ENCODE measurements around the gene PRCC. TPM values are rescaled to one million over a fixed set of nuclear protein-coding genes. Genes with fewer than 3 reads are reported as not detected.

PRCC gene
- total and polyA plus RNA-seq, 2 of the 13 experiments (the other 11 are each of a cell fraction or from before 2014, with no cell fraction given) = 24.2 to 40.5 TPM

DNA sequence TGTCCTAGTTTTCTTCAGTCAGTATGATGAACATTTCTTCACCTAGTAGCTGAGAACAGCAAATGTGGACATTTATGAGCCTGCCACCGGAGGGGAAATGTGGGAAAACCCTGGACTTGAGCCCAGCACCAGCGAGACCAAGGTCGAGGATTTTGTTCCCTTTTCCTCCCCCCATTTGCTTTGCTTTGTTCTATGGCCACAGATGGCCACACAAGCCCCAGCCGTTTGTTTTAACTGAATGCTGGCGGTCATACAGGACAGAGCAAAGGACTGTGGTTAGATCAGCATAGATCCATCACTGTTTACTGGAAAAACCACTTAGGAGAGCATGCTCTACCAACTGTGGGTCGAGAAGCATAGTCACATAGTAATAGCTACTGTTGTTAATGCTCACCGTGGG is 28.5 kb downstream of the PRCC start:
- CTCF ChIA-PET (ENCODE audit: low intra/inter-chr PET ratio, low total read pairs) = interaction anchor here (1.9 kb wide), 1 partner anchor 70 kb away, joined by 6 read pairs; no protein-coding TSS in a partner anchor
- TF ChIP-seq DMAP1 (CRISPR knock-in tag; IDR thresholded peaks at IDR 0.05) (no peak), TFE3 (CRISPR knock-in tag; IDR thresholded peaks at IDR 0.05) (no peak), ZNF296 (CRISPR knock-in tag; conservative IDR thresholded peaks at IDR 0.05) (no peak), ETV6 (CRISPR knock-in tag; conservative IDR thresholded peaks at IDR 0.05) (no peak), SIX4 (CRISPR knock-in tag; IDR thresholded peaks at IDR 0.05) (no peak), KIAA2018 (CRISPR knock-in tag; IDR thresholded peaks at IDR 0.05; ENCODE audit: borderline replicate concordance) (no peak), NFATC3 (CRISPR knock-in tag; IDR thresholded peaks at IDR 0.05) (no peak), ZBTB46 (CRISPR knock-in tag; IDR thresholded peaks at IDR 0.05; ENCODE audit: borderline replicate concordance) (no peak)
- TF ChIP-seq, protein P1, sequence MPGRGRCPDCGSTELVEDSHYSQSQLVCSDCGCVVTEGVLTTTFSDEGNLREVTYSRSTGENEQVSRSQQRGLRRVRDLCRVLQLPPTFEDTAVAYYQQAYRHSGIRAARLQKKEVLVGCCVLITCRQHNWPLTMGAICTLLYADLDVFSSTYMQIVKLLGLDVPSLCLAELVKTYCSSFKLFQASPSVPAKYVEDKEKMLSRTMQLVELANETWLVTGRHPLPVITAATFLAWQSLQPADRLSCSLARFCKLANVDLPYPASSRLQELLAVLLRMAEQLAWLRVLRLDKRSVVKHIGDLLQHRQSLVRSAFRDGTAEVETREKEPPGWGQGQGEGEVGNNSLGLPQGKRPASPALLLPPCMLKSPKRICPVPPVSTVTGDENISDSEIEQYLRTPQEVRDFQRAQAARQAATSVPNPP (CRISPR knock-in tag; IDR thresholded peaks at IDR 0.05) = no peak
- TF ChIP-seq, protein P2, sequence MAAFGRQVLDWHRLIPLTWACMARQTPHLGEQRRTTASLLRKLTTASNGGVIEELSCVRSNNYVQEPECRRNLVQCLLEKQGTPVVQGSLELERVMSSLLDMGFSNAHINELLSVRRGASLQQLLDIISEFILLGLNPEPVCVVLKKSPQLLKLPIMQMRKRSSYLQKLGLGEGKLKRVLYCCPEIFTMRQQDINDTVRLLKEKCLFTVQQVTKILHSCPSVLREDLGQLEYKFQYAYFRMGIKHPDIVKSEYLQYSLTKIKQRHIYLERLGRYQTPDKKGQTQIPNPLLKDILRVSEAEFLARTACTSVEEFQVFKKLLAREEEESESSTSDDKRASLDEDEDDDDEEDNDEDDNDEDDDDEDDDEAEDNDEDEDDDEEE (CRISPR knock-in tag; IDR thresholded peaks at IDR 0.05) = 0 out of 2 replicates have a peak, but pooled peaks have one; percentile 27

More for the DNA sequence above, 28.5 kb downstream of the PRCC start:
- Histone ChIP-seq H3K4me3 (replicated peaks in 1 of 3; ENCODE audit: insufficient read depth in 1 of 3, low read depth in 2 of 3, low read length in 3 of 3) (no peak overlapping the region), H2AFZ (ENCODE audit: low read length) (no peak overlapping the region), H3K27me3 (ENCODE audit: control insufficient read depth in 1 of 2, insufficient read depth in 2 of 2, low read length in 2 of 2) (no peaks in the 10 kb centered on the region), H3K27ac (ENCODE audit: extremely low read length, insufficient read depth, low read length) (peak overlapping the region; percentile 64), H3K36me3 (replicated peaks in 1 of 2; ENCODE audit: control insufficient read depth in 1 of 2, insufficient read depth in 2 of 2, low read length in 2 of 2) (peaks cover 39 to 74% of the 10 kb centered on the region in 2 experiments), H3K4me1 (ENCODE audit: insufficient read depth, low read length) (peaks cover 39% of the 10 kb centered on the region), H4K20me1 (ENCODE audit: insufficient read depth, low read length) (no peaks in the 10 kb centered on the region), H3K9me3 (ENCODE audit: low read length) (no peaks in the 10 kb centered on the region), H3K9ac (ENCODE audit: insufficient read depth, low read depth, low read length) (no peak overlapping the region), H3K4me2 (ENCODE audit: low read depth, low read length) (peak overlapping the region; percentile 30; the same call in 1 of the 2 replicates), H3K79me2 (ENCODE audit: insufficient read depth, low read length) (no peaks in the 10 kb centered on the region)
- DNase-seq (ENCODE audit: low spot score) = peak; percentile 79
- POLR2A ChIA-PET = interaction anchor here (1.6 kb wide), 1 partner anchor 29 kb away, joined by 5 read pairs; the partner anchor contains the start of gene PRCC
- peak; percentile 84 for FAIRE-seq
- ATAC-seq = peak; percentile 91
- 11% methylated on average over 7 of the region's 7 CpGs for WGBS (ENCODE audit: low lambda C conversion rate)
- intact Hi-C loops (cut with micrococcal nuclease; ENCODE audit: unreplicated experiment) = loop anchor here (10.0 kb wide), 1 partner anchor 69 kb away; the partner anchor contains the start of gene NTRK1
- BruUV-seq (replicated peaks) = no TSS peak
- in situ Hi-C loops (cut with HindIII; ENCODE audit: extremely low pct_ligation_motif_present, low pct_unique_long_range_greater_than_20kb) = loop anchor here (5.0 kb wide), 1 partner anchor 67 kb away; the partner anchor contains the start of gene NTRK1
